Sigmoid colon (tissue), 4 donors: ENCODE measurements around the gene THG1L.
"Not testable (repeated sequence)": the region's sequence is repeated elsewhere in the genome, so short reads cannot be mapped to it uniquely, and the experiment has no call there.

ENCODE experiments used
- EP300 ChIP-seq, 4 donors: sonication (generic); formaldehyde crosslinking; IDR thresholded peaks; one replicate each; pipeline ENCODE4 v1.6.1; 2017; ENCODE audit warnings: antibody characterized with exemption in 4 of 4
- POLR2A ChIP-seq, 2 donors: fragments of 450-650 bp; IDR thresholded peaks; one replicate each; pipeline ENCODE4 v1.6.1; 2016; ENCODE audit warnings: antibody characterized with exemption in 2 of 2, mild to moderate bottlenecking in 2 of 2, moderate library complexity in 2 of 2
- POLR2AphosphoS5 ChIP-seq, 4 donors: sonication (generic); formaldehyde crosslinking; IDR thresholded peaks; one replicate each; pipeline ENCODE4 v1.6.1; 2017; ENCODE audit warnings: antibody characterized with exemption in 4 of 4
- TF ChIP-seq, protein P1 (sequence below), 4 experiments: fragments of 450-650 bp in 3 of 4; fragments of 200-600 bp in 1 of 4; IDR thresholded peaks; one replicate each; pipeline ENCODE4 v1.5.1; 2016 to 2019; ENCODE audit warnings: antibody characterized with exemption in 4 of 4, mild to moderate bottlenecking in 3 of 4, moderate library complexity in 2 of 4

DNA sequence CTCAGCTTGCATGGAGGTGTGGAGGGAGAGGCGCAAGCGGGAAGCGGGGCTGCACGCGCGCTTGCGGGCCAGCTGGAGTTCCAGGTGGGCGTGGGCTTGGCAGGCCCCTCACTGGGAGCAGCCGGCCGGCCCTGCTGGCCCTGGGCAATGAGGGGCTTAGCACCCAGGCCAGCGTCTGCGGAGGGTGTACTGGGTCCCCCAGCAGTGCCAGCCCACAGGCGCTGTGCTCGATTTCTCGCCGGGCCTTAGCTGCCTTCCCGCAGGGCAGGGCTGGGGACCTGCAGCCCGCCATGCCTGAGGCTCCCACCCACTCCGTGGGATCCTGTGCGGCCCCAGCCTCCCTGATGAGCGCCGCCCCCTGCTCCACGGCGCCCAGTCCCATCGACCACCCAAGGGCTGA is 37.4 kb upstream of the THG1L start:
- TF ChIP-seq, protein P1, sequence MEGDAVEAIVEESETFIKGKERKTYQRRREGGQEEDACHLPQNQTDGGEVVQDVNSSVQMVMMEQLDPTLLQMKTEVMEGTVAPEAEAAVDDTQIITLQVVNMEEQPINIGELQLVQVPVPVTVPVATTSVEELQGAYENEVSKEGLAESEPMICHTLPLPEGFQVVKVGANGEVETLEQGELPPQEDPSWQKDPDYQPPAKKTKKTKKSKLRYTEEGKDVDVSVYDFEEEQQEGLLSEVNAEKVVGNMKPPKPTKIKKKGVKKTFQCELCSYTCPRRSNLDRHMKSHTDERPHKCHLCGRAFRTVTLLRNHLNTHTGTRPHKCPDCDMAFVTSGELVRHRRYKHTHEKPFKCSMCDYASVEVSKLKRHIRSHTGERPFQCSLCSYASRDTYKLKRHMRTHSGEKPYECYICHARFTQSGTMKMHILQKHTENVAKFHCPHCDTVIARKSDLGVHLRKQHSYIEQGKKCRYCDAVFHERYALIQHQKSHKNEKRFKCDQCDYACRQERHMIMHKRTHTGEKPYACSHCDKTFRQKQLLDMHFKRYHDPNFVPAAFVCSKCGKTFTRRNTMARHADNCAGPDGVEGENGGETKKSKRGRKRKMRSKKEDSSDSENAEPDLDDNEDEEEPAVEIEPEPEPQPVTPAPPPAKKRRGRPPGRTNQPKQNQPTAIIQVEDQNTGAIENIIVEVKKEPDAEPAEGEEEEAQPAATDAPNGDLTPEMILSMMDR (IDR thresholded peaks at IDR 0.05): not testable (repeated sequence)
- TF ChIP-seq POLR2A, POLR2AphosphoS5, EP300 (IDR thresholded peaks at IDR 0.05): not testable (repeated sequence)
